ENCODE results near the gene FRMD4A.
"Not testable (repeated sequence)": the region's sequence is repeated elsewhere in the genome, so short reads cannot be mapped to it uniquely, and the experiment has no call there.

Gene FRMD4A

DNA sequence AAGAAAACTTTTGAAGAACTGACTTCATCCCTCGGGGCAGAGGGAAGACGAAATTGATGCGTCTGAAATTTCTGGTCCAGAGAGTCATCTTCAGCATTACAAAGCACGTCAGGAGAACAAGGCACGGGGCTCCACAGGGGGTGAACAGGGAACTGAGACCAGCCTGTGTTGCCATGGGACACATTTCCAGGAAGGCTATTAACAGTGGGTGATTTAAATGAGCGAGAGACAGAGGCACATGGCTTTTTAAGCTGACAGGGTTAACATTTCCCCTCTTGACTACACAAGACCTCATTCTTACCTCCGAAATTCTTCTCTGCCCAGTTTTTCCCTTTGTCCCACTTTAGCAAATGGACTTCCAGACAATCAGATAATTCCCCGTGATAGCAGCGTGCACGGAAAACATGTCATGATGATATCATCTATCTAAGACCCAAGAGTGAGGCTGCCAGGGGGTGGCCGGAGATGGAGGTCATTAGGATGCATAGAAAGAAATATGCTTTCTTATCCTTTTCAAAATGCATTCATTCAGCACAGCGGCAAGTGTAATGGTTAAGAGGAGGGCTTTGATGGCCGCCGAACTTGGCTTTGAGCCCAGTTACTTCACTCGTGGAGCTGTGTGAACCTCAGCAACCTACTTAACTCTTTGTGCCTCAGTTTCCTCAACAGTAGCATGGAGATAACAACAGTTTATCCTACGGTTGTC is 496.0 kb downstream of the FRMD4A start:
- no peak for DNase-seq (ENCODE audit: low read depth)
- TF ChIP-seq, protein P1, sequence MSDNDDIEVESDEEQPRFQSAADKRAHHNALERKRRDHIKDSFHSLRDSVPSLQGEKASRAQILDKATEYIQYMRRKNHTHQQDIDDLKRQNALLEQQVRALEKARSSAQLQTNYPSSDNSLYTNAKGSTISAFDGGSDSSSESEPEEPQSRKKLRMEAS (IDR thresholded peaks at IDR 0.05; ENCODE audit: low read depth, low read length) = no peak
- no peak for TF ChIP-seq POLR2A (IDR thresholded peaks at IDR 0.05; ENCODE audit: extremely low read depth, insufficient read length)
- TF ChIP-seq, protein P2, sequence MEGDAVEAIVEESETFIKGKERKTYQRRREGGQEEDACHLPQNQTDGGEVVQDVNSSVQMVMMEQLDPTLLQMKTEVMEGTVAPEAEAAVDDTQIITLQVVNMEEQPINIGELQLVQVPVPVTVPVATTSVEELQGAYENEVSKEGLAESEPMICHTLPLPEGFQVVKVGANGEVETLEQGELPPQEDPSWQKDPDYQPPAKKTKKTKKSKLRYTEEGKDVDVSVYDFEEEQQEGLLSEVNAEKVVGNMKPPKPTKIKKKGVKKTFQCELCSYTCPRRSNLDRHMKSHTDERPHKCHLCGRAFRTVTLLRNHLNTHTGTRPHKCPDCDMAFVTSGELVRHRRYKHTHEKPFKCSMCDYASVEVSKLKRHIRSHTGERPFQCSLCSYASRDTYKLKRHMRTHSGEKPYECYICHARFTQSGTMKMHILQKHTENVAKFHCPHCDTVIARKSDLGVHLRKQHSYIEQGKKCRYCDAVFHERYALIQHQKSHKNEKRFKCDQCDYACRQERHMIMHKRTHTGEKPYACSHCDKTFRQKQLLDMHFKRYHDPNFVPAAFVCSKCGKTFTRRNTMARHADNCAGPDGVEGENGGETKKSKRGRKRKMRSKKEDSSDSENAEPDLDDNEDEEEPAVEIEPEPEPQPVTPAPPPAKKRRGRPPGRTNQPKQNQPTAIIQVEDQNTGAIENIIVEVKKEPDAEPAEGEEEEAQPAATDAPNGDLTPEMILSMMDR (IDR thresholded peaks at IDR 0.05; ENCODE audit: low read depth, low read length) = no peak
- TF ChIP-seq MYC (IDR thresholded peaks at IDR 0.05; ENCODE audit: low read depth, low read length) = no peak
- no peak overlapping the region for H3K4me3 ChIP-seq (ENCODE audit: low read depth, low read length)

DNA sequence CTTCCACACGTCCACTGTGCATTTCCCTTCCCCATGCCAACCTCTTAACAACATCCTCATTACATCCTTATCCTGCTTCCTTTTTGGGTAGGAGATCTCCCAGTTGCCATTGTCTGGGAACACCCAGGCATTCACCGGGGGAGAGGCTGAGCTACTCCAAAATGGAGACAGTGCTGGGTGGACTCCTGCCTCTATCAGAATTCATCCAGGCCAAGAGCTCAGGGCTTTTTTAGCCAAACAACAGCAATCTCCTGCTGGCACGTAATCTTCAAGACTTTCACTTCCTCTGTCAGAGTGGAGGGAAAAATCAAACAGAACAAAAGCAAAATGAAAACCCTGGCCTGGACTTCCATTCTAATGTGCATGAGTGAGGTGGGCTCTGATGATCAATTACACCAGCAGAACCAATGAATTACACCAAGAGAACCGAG is 499.0 kb downstream of the FRMD4A start:
- no peak for TF ChIP-seq POLR2A (IDR thresholded peaks at IDR 0.05; ENCODE audit: extremely low read depth, insufficient read length)
- TF ChIP-seq, protein P2 (IDR thresholded peaks at IDR 0.05; ENCODE audit: low read depth, low read length) = no peak
- no peak for TF ChIP-seq MYC (IDR thresholded peaks at IDR 0.05; ENCODE audit: low read depth, low read length)
- TF ChIP-seq, protein P1 (IDR thresholded peaks at IDR 0.05; ENCODE audit: low read depth, low read length) = no peak
- H3K4me3 ChIP-seq (ENCODE audit: low read depth, low read length) = no peak overlapping the region
- DNase-seq (ENCODE audit: low read depth) = peak; percentile 20

DNA sequence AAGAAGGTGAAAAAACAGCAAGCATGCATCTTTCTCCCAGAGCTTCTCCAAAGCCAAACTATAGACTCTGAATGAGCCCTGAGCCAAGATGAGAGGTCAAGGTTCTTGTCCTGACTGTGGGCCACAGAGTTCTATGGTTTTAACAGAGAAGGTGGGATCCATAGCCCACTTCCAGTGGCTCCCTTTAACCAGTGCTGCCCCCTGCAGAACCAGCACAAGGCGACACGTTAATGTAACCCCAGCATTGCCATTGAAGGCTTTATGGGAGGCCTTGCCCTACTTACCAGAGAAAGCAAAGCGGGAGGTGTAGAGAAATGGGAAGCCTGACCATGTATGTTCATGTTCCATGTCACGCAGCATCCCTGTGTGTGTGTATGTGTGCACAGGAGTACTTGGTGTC is 500.3 kb downstream of the FRMD4A start:
- TF ChIP-seq POLR2A (IDR thresholded peaks at IDR 0.05; ENCODE audit: extremely low read depth, insufficient read length) (no peak), MYC (IDR thresholded peaks at IDR 0.05; ENCODE audit: low read depth, low read length) (no peak)
- TF ChIP-seq, protein P1 (IDR thresholded peaks at IDR 0.05; ENCODE audit: low read depth, low read length) = no peak
- TF ChIP-seq, protein P2 (IDR thresholded peaks at IDR 0.05; ENCODE audit: low read depth, low read length) = no peak
- H3K4me3 ChIP-seq (ENCODE audit: low read depth, low read length) = no peak overlapping the region
- DNase-seq (ENCODE audit: low read depth) = no peak

DNA sequence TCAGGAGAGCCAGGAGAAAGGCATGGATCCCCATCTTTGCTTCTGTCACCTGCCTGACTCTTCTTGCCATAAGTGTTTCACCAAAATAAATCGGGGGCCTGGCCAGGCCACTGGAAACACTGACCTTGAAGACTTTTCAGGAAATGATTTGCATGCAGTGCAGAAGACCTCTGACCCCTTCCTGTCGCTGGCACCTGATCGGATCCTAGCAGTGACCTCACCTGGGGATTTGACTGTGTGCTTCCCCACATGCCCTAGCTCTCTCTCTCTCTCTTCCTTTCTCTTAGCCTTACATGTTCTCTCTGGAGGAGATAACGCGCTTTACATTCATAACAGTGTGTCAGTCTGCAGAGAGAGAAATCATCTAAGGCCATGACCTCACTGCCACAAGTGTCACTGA is 500.9 kb downstream of the FRMD4A start:
- no peak overlapping the region for H3K4me3 ChIP-seq (ENCODE audit: low read depth, low read length)
- no peak for DNase-seq (ENCODE audit: low read depth)
- TF ChIP-seq, protein P1 (IDR thresholded peaks at IDR 0.05; ENCODE audit: low read depth, low read length) = no peak
- TF ChIP-seq MYC (IDR thresholded peaks at IDR 0.05; ENCODE audit: low read depth, low read length) (no peak), POLR2A (IDR thresholded peaks at IDR 0.05; ENCODE audit: extremely low read depth, insufficient read length) (no peak)
- TF ChIP-seq, protein P2 (IDR thresholded peaks at IDR 0.05; ENCODE audit: low read depth, low read length) = no peak

DNA sequence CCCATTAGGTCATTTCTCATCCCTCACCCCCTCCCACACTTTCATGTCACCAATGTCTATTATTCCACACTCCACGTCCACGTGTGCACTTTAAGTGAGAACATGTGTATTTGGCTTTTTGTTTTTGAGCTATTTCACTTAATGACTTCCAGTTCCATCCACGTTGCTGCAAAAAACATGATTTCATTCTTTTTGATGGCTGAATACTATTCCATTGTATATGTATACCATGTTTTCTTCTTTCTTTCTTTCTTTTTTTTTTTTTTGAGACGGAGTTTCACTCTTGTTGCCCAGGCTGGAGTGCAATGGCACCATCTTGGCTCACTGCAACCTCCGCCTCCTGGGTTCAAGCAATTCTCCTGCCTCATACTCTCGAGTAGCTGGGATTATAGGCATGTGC is 502.4 kb downstream of the FRMD4A start:
- H3K4me3 ChIP-seq (ENCODE audit: low read depth, low read length); DNase-seq (ENCODE audit: low read depth): not testable (repeated sequence)

DNA sequence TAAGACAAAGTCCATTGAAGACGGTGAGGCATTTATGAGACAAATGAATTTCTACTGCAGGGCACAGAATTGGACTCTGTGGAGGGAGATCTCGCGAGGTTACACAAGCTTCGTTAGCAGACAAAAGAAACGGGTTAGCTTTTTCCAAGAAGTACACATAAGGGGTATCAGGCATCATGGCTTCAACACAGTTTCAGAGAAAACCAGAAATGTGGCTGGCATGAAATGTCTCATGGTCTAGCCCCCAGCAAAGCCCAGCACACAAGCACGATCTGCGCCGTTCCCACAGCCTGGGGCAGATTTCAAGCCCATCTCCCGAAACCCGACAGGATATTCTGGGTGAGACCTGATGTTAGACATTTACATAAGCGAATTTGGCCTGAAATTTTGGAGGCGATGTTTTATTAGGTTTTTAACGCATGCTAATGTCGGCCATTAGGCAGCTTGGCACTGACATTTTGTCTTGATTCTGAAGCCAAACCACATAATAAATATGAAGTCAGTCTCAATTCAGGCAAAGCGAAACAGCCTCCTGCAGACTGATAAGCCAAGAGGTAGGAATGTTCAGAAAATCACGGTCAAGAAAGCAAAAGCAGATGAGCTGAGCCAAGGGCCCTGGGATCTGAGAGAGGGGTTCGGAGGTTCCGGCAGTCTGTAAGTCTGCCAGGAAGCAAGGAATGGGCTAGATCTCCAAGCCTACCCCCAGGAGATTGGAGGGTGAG is 503.5 kb downstream of the FRMD4A start:
- no peak for DNase-seq (ENCODE audit: low read depth)
- TF ChIP-seq, protein P1 (IDR thresholded peaks at IDR 0.05; ENCODE audit: low read depth, low read length) = no peak
- TF ChIP-seq MYC (IDR thresholded peaks at IDR 0.05; ENCODE audit: low read depth, low read length) (no peak), POLR2A (IDR thresholded peaks at IDR 0.05; ENCODE audit: extremely low read depth, insufficient read length) (no peak)
- TF ChIP-seq, protein P2 (IDR thresholded peaks at IDR 0.05; ENCODE audit: low read depth, low read length) = no peak
- no peak overlapping the region for H3K4me3 ChIP-seq (ENCODE audit: low read depth, low read length)

Measured in NB4 (cell line).